Osteocyte (in vitro differentiated cells): ENCODE data around the gene ITGBL1. TPM values are rescaled to one million over a fixed set of nuclear protein-coding genes. Genes with fewer than 3 reads are reported as not detected.

Source experiments
- DNase-seq: peaks from one replicate; pipeline ENCODE4 v3.0.0; 2021; ENCODE audit warnings: mixed read lengths; ENCODE audit not compliant: unreplicated experiment; ENCODE audit errors: extremely low spot score
- H3K27ac Mint-ChIP-seq: one replicate; pipeline ENCODE4 v1.8.0; 2021; ENCODE audit warnings: mild to moderate bottlenecking, mixed read lengths; ENCODE audit not compliant: unreplicated experiment
- H3K27me3 Mint-ChIP-seq: one replicate; pipeline ENCODE4 v1.8.0; 2021; ENCODE audit warnings: mixed read lengths; ENCODE audit not compliant: unreplicated experiment
- H3K36me3 Mint-ChIP-seq: one replicate; pipeline ENCODE4 v1.8.0; 2021; ENCODE audit warnings: mixed read lengths; ENCODE audit not compliant: unreplicated experiment
- H3K4me1 Mint-ChIP-seq: one replicate; pipeline ENCODE4 v1.8.0; 2021; ENCODE audit warnings: mixed read lengths; ENCODE audit not compliant: unreplicated experiment
- H3K4me3 Mint-ChIP-seq: one replicate; pipeline ENCODE4 v1.8.0; 2021; ENCODE audit warnings: mild to moderate bottlenecking, moderate library complexity, mixed read lengths; ENCODE audit not compliant: unreplicated experiment
- H3K9me3 Mint-ChIP-seq: one replicate; pipeline ENCODE4 v1.8.0; 2021; ENCODE audit warnings: mixed read lengths; ENCODE audit not compliant: unreplicated experiment
- CTCF ChIP-seq: fragments of 200-600 bp; sonication (generic); IDR thresholded peaks from 2 replicates; pipeline ENCODE4 v1.5.0; 2021; ENCODE audit warnings: antibody characterized with exemption, mild to moderate bottlenecking, moderate library complexity
- total RNA-seq: library from RNA; stranded (reverse); gene quantifications from 2 replicates; pipeline ENCODE4 v1.2.1, GENCODE V29; 2021

Gene ITGBL1
- total RNA-seq, 1 donor from 2014 or later, result 1,450 TPM

DNA sequence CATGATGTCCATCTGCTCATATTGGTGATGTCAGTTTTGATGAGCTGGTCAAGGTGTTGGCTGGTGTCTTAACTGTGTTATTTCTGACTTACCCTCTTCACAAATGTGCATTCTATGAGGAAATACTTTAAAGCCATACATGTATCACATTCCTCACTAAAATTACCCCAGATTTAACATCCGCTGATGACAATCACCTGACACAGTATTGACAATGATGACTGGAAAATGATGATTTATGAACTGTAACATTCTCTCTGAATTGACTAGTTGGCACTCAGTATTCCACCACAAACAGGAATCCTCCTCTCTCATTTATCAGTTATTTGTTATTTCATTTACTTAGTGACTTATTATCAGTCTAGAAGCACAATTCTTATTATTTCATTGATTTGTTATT is 117.3 kb downstream of the ITGBL1 start:
- Mint-ChIP-seq H3K4me1 (peaks cover 74% of the 10 kb centered on the region), H3K27ac (peak overlapping the region; percentile 50), H3K27me3 (no peaks in the 10 kb centered on the region), H3K9me3 (no peaks in the 10 kb centered on the region), H3K36me3 (peaks cover 59% of the 10 kb centered on the region), H3K4me3 (no peak overlapping the region)
- TF ChIP-seq CTCF, result no peak
- no peak for DNase-seq

- Mint-ChIP-seq H3K36me3 (peaks cover 64% of the 10 kb centered on the region), H3K27me3 (no peaks in the 10 kb centered on the region), H3K4me1 (peaks cover 79% of the 10 kb centered on the region), H3K9me3 (no peaks in the 10 kb centered on the region), H3K4me3 (no peak overlapping the region), H3K27ac (no peak overlapping the region)
- TF ChIP-seq CTCF, result no peak
- no peak for DNase-seq
Observed at GRCh38 chr13:101570410-101570809, 117.9 kb downstream of the ITGBL1 start.

GRCh38 chr13:101572456-101572855 is 120.0 kb downstream of the ITGBL1 start:
- H3K27me3 Mint-ChIP-seq, result no peaks in the 10 kb centered on the region

GRCh38 chr13:101575581-101575980 is 123.1 kb downstream of the ITGBL1 start:
- H3K4me3 Mint-ChIP-seq, result no peak overlapping the region
- no peak for DNase-seq
- H3K27me3 Mint-ChIP-seq, result no peaks in the 10 kb centered on the region
- no peaks in the 10 kb centered on the region for H3K9me3 Mint-ChIP-seq
- H3K36me3 Mint-ChIP-seq, result peaks cover 69% of the 10 kb centered on the region
- peak overlapping the region; percentile 77 for H3K27ac Mint-ChIP-seq
- no peak for TF ChIP-seq CTCF
- peaks cover 88% of the 10 kb centered on the region for H3K4me1 Mint-ChIP-seq

More at GRCh38 chr13:101572456-101572855, 120.0 kb downstream of the ITGBL1 start:
- TF ChIP-seq CTCF, result no peak
- Mint-ChIP-seq H3K4me3 (no peak overlapping the region), H3K4me1 (peaks cover 92% of the 10 kb centered on the region), H3K27ac (peak overlapping the region; percentile 75), H3K9me3 (no peaks in the 10 kb centered on the region), H3K36me3 (peaks cover 75% of the 10 kb centered on the region)
- no peak for DNase-seq

- Mint-ChIP-seq H3K4me1 (peaks cover 89% of the 10 kb centered on the region), H3K36me3 (peaks cover 66% of the 10 kb centered on the region), H3K27me3 (no peaks in the 10 kb centered on the region)
Observed at GRCh38 chr13:101576455-101576854, 124.0 kb downstream of the ITGBL1 start.

More at GRCh38 chr13:101576455-101576854, 124.0 kb downstream of the ITGBL1 start:
- DNase-seq, result no peak
- no peaks in the 10 kb centered on the region for H3K9me3 Mint-ChIP-seq
- peak overlapping the region; percentile 77 for H3K27ac Mint-ChIP-seq
- H3K4me3 Mint-ChIP-seq, result peak overlapping the region; percentile 20
- TF ChIP-seq CTCF, result no peak
